Measurements from ENCODE around the gene PTCH1. TPM values are rescaled to one million over a fixed set of nuclear protein-coding genes. Genes with fewer than 3 reads are reported as not detected.
A peak's percentile ranks its signal among the peaks of the same experiment; 100 is the strongest.

Gene PTCH1
- total RNA-seq, 1 donor from 2014 or later = 57.9 TPM

- DNase-seq (ENCODE audit: low spot score) = no peak
These were observed 17.6 kb downstream of the PTCH1 start for GRCh38 chr9:95499046-95499676.

GRCh38 chr9:95498641-95499040 is 18.1 kb downstream of the PTCH1 start:
- no peak for DNase-seq (ENCODE audit: low spot score)

DNA sequence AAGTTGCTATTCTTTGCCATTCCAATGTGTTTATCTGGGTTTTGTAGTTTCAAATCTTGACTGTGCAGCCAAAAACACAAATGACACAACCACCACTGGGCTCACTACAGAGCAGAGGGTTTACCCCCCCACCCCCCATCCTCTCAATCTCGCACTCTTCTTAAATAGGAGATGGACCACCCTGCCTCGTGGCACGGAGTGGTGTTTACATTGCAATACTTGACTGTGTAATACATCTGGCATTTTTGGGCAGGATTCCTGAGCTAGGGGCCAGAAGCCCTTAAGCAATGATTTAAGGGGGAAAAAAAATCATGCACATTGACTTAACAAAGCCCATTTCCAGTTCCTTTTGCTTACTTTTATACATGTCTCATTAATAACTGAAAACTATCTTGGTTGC is 19.0 kb downstream of the PTCH1 start:
- DNase-seq (ENCODE audit: low spot score) = no peak

DNA sequence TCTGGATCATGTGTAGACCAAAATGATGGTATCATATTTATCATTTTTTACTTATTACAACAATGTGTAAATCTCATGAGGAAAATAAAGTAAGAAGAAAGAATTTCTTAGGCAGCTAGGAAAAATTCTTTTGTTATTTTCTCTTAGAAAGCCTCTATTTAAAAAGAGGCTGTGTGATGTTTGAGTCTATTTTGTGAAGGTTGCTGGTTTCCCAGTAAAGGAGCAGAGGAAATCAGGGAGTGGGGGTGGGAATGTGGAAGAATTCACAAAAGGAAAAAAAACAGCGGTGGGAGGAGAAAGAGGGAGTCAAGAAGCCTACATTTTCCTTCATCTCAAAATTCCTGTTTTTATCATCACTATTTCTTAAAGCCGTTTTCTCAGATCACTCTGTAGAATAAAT is 20.1 kb downstream of the PTCH1 start:
- DNase-seq (ENCODE audit: low spot score) = no peak

DNA sequence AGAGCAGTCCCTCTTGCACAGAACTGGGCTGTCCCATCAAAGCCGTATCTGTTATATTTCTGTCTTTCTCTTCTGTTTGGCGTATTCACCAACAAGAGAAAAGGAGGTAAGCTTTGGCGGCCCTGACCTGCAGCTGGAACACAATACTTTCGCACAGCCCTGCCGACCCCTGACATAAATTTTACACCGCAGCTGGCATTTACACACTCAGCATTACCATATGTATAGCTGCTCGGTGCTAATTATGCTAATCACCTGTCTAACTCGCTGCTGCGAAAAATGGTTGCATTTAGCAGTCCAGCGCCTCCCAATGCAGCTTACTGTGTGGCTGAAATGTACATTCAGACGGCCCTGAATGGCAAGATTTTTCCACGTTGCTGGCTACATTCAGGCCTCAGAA is 20.8 kb downstream of the PTCH1 start:
- no peak for DNase-seq (ENCODE audit: low spot score)

DNA sequence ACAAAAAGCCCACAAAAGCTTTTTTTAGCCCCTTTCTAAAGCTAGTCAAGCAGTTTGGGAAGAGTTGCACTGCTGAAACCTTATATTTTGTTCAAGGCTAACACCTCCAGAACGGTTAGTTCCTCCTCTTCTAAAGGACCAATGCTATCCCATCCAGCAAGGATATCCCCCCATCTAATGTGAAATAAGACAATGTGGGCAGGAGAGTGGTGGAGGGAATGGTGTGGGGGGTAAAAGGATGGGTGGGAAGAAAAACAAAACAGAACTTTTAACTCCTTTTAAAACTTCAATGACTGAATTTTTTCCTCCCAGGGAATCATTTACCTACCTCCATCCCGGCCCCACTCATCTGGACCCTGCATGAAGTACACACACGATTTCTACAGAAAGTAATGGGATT is 21.2 kb downstream of the PTCH1 start:
- no peak for DNase-seq (ENCODE audit: low spot score)

- DNase-seq (ENCODE audit: low spot score) = peak; percentile 67
These were observed 22.1 kb downstream of the PTCH1 start for GRCh38 chr9:95494416-95495371.

DNA sequence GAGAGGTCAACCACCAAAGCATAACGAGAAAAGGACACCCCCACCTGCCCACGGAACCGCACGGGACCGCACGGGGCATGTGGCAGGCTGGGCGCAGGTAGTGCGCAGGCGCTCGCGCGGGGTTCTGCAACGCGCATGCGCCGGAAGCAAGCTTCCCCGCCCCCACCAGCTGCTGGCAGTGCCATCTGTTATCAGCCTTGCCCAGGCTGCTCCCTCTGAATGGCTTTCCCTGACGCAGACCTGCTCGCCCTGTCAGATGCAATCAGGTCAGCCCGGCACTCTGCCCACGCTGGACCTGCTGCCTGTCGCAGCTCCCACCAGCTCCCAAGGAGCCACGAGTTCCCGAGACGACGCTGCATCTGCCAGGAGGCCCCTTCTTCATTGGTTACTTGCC is 22.8 kb downstream of the PTCH1 start:
- DNase-seq (ENCODE audit: low spot score) = no peak

DNA sequence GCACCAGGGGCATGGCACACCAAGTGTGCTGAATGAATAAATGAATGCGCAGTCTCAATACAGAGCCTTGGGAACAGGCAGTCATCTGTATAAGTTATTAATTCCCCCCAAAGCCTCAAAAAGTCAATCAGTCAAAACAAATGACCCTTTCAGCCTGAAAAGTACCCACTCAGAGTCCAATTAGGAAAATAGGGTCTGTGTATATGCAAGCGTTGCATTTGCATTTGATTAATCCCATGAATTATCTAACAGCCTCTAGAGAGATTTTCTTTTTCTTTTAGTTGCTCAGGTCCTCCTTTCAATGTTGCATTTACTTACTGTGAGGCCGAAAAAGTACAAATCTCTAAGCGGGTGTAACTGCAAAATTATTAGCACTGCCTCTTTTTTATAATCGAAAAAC is 23.4 kb downstream of the PTCH1 start:
- no peak for DNase-seq (ENCODE audit: low spot score)

DNA sequence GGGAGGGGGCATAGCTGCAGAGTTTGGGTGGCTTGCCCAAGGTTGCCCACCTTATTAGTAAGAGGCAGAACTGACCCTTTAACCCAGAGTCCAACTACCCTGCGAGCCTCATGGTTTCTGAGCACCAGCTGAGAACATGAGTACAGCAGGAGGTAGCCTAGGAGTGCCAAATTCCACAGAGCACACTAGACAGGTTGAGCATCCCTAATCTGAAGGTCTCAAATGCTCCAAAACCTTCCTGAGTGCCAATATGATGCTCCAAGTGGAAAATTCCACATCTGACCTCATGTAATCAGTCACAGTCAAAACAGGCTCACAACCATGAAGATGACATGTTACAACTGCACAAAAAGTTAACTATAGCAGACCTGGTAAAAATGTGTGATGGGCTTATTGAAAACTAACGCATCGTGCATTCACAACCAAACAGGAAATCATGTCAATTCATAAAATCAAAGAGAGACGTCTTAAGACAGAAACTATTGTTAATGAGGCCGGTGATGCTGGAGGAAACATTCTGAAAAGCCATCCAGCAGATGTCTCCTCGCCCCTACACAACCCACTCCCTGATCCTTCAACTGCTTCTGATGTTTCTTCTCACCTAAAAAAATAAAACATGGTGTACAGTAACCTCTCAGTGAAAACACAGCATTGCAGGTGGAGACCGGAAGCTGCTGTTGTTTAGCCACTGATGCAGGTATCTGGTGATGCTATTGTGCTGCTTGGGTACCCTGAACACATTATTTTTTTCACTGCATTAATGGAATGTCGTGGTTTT is 25.0 kb downstream of the PTCH1 start:
- no peak for DNase-seq (ENCODE audit: low spot score)

DNA sequence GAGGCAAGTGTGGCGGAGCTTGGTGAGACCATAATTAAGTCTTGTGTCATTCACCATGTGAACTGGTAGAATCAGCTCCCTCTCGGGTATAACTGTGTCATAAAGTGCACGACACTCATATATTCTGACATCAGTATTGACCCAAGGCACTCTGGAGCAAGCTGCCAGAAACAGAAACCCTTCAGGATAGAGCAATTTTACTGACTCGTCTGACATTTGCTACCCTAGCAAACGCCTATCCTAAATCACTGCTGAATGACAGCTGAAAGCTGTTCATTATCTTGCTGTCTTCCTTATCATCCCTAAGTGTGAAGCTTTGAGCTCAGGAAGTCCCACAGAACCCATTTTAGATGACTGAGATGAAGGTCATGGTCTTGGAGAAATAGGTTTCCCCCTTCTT is 27.8 kb downstream of the PTCH1 start:
- DNase-seq (ENCODE audit: low spot score) = no peak

GRCh38 chr9:95486318-95486717 is 30.5 kb downstream of the PTCH1 start:
- peak; percentile 57 for DNase-seq (ENCODE audit: low spot score)

GRCh38 chr9:95484225-95484624 is 32.5 kb downstream of the PTCH1 start:
- DNase-seq (ENCODE audit: low spot score) = no peak

GRCh38 chr9:95483431-95483830 is 33.3 kb downstream of the PTCH1 start:
- no peak for DNase-seq (ENCODE audit: low spot score)

DNA sequence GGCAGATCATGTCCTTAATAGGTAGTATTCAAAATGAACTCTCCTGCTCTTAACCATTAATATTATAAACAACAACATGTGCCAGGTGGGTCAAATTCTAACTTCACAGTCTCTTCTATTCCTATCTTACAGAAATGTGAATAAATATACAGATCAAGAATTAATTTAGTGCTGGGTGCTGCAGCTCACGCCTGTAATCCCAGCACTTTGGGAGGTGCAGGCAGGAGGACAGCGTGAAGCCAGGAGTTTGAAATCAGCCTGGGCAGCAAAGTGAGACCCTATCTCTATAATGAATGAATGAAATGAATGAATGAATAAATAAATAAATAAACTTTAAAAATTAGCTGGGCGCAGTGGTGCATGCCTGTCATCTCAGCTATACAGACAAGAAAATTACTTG is 34.1 kb downstream of the PTCH1 start:
- DNase-seq (ENCODE audit: low spot score) = no peak

DNA sequence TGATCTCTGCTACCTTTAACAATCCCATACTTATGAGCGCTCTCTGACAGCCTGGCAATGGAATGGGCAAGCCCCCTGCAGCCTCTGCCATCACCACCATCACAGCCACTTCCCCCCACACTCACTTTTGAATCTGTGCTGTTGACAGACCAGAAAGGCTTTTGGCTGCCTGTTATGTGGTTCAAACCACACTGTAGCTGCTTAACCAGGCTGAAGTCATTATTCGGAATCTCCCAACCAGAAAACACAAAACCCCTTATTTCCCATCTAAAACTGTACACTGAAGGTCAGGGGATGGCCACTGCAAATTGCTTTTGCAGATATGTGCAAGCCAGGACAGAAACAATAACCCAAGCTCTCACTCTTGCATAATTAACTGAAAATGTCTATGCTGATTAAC is 35.8 kb downstream of the PTCH1 start:
- DNase-seq (ENCODE audit: low spot score) = no peak

DNA sequence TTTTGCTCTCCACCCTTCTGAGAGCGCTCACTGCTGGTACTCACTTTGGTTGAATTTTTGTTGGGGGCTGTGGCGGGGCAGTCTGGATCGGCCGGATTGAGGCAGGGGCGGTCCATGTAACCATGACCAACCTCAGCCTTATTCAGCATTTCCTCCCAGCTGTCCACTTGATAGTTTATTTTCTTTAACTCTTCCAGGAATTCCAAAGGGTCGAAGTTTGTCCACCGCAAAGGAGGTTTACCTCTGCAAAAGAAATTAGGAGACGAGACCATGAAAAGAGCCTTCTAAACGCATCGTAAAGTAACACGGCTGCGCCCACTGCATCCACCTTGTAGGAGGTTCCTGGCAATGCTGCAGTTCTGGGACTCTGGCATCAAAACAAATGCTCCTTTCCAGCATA is 36.4 kb downstream of the PTCH1 start:
- no peak for DNase-seq (ENCODE audit: low spot score)

- no peak for DNase-seq (ENCODE audit: low spot score)
These were observed 37.4 kb downstream of the PTCH1 start for GRCh38 chr9:95479330-95479729.

- no peak for DNase-seq (ENCODE audit: low spot score)
These were observed 38.4 kb downstream of the PTCH1 start for GRCh38 chr9:95478335-95478734.

DNA sequence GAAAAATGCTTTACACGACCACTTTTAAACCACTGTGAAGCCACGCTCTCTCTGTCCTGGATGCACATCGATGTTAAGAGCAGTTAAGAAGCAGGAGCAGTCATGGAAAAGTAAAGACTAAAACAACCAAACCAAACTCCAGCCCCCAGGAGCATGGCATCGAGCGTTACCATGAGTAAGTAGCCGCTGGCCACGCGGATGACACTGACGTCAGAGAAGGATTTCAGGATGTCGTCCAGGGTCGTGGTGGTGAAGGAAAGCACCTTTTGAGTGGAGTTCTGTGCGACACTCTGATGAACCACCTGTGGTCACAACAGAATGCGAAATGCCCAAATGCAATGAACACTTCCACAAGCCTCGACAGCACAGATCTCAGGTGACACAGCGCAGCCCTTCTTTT is 38.9 kb downstream of the PTCH1 start:
- no peak for DNase-seq (ENCODE audit: low spot score)

DNA sequence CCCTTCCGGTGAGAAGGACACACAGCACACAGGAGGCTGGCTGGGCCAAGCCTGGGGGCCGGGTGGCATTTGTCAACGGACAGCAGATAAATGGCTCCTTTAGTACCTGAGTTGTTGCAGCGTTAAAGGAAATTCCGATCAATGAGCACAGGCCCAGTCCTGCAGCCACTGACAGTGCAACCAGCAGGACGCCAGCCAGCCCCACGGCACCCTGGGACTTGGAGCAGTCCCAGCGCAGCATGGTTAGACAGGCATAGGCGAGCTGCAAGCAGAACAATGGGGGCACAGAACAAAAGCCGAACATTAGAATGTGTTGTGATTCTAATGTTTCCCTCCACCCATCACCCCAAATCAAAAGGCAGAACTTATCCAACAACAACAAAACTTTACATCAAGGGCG is 39.3 kb downstream of the PTCH1 start:
- DNase-seq (ENCODE audit: low spot score) = no peak

GRCh38 chr9:95468791-95469190 is 48.0 kb downstream of the PTCH1 start:
- DNase-seq (ENCODE audit: low spot score) = no peak

DNA sequence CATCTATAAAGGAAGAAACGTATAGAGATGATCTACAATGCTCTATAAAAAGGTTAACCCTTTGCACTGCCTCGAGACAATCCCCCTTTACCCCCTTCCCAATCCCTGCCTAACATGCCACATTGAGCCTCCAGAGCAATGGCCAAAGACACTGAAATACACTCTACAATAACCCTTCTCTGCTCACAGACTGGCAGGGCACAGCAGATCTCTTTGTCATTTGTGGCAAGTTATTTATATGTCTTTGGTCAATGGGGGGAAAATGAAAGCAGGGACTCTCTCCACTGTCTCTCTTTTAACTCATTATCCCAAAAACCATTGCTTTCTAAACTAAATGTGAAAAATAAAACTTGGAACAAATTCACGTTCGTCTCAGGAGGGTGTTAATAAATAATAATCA is 51.7 kb downstream of the PTCH1 start:
- no peak for DNase-seq (ENCODE audit: low spot score)
